ENCODE results near the gene ING3.
A peak's percentile ranks its signal among the peaks of the same experiment; 100 is the strongest.
"Not testable (repeated sequence)": the region's sequence is repeated elsewhere in the genome, so short reads cannot be mapped to it uniquely, and the experiment has no call there.

ING3 gene

DNA sequence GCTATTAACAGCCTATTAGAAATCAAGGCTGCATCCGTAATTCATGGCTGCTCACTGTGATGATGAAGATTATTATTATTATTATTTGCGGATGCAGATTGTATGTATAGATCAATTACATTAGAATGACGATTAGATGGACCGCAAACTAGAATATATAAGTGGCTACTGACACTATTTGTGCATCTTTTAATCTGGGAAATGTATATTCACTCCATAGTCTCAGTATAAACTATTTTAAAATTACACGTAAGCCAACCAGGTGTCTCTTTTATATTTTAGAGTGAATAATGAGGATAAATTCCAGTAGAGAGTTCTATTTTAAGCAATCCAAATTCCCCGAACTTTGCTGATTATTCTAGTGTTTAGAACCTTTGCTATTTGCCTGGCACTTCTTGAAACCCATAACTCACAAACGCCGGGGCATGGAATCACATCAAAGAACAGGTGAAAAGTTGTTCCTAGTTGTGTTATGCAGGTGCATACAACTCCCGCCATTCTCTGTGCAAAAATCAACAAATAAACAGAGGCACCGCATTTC lies 509 bp upstream of the ING3 start:
- DNase-seq (ENCODE audit: low read depth), result no peak

DNA sequence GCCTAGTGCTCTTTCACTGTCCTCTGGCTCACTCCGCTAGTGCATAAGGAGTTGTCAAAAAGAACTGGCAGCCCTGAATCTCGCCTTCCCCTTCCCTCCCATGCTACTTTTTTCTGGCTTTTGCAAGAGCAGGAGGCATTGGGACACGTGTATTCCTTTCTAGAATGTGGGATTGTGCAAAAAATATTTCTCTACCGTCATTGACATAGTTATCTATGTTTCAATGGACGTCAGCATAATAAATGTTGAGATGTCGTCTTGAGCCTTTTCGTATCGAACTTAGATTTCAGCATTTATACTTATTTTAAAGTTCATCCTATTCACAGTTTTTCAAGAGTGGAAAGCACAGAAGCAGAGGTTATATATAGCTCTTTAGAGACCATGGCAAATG lies 727 bp downstream of the ING3 start:
- DNase-seq (ENCODE audit: low read depth), result no peak

DNA sequence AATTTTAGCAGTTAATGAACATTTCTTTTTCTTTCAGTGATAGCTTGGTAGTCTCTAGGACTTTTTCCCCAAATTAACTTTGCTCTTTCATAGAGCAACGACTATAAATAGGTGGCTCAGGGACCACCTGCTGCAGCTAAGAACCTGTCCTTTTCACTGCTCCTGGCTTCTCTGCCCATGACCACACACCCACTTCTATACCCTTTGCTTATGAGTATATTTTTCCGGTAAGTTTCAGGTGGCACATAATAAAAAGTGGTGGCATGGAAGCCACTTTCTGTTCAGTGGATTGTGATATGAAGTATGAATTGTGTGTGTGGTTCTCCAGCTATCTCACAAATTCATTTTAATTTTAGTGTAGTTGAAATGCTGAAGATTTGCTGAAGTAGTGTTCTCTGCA lies 1.2 kb downstream of the ING3 start:
- no peak for DNase-seq (ENCODE audit: low read depth)

DNA sequence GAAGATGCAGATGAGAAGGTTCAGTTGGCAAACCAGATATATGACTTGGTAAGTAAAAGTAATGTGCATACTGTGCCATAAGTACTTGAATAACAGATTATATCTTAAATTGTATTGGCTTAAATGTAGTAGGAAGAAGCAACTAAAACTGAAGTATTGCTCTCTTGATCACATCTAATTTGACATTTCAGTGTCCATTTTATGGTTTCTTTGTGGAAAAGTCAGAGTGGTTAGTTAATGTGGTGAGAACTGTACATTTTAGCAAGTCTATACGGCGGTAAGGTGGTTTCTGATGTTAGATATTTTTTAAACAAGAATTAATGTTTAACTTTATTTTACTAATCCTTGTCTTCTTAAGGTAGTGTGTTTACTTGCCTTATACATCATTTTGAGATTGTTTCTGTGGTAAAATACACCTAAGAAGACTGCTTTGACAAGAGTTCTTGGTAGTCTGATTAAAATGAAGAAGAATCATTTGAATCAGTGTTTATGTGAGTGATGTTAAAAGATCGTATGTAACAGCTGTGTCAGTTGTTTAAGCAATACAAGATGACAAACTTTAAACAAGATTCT lies 5.1 kb downstream of the ING3 start:
- DNase-seq (ENCODE audit: low read depth), result no peak

DNA sequence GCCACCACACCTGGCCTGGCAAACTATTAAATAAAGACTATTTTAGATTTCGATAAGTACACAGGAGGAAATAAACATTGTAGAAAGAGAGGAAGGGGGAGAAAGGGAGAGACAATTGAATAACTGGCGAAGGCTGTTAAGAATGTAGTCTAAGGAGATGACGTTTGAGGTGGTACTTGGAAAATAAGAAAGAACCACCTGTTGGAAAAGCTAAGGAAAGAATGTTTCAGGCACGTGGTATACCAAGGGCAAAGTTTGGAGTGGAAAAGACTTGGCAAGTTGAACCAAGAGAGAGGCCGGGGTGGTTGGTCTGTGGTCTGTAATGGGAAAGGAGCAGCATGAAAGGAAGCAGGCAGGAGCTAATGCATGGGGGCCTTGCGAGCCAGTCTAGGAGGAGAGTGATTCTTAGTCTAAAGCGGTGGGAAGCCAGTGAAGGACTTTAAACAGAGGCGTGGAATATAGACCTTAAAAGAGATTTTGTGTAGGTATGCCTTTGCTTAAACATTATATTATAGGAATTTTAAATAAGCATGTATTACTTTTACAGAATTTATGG lies 9.4 kb downstream of the ING3 start:
- no peak for DNase-seq (ENCODE audit: low read depth)

DNA sequence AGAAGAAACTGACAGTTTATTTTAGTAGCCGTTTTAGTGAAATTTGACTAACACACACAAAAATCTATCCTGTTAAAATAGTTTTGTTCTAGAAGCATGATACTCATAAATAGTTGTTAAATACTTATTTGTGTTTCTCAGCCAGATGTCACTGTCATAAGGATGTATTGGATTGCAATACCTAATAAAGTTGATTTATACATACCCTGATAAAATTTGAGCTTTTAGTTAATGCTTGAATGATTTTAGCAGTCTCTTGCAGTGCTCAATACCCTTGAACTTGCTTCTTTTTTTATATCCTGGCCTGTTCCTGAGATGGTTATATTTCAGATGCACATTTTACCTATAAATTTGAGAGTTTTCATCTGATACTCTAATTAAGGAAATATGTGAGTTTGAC lies 10.1 kb downstream of the ING3 start:
- no peak for DNase-seq (ENCODE audit: low read depth)

DNA sequence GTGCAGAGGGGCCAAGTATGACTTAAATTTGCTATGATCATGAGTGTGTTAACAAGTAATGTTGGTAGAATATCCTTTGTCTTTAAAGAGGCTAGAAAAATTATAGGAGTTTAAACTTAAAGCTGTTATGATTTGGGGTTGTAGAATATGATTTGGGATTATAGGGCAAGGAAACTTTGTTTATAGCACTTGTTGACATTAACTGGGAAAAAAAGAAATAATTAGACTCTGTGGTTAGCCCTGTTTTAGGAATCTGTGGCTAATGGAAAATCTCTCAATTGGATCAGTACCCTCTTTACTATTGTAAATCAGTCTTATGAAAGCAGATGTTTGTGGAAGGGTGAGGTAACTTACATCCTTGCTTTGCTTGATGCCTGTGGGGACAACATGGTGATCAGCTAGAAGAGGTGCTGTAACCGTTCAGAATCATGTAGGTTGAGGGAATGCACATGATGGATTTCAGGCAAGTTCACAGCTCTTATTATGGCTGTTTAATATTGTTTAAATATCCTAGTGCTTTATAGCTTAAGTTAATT lies 11.1 kb downstream of the ING3 start:
- no peak for DNase-seq (ENCODE audit: low read depth)

DNA sequence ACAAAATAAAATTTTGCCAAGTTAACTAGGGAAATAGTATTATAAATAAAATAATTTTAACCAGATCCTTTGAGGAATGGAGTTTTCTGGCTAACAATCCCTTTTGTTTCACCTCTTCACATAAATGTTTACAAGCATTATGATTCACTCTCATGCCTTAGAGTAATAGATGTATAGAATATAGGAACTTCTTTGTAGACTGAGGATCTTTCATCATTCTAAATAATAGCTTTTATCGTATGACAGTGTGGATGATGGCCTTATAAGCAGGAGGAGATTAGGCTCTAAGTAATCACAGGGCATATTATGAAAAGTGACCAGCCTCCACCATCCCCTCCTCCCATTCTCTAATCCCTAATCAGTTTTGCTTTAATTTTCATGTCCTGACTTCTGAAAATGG lies 13.5 kb downstream of the ING3 start:
- no peak for DNase-seq (ENCODE audit: low read depth)

DNA sequence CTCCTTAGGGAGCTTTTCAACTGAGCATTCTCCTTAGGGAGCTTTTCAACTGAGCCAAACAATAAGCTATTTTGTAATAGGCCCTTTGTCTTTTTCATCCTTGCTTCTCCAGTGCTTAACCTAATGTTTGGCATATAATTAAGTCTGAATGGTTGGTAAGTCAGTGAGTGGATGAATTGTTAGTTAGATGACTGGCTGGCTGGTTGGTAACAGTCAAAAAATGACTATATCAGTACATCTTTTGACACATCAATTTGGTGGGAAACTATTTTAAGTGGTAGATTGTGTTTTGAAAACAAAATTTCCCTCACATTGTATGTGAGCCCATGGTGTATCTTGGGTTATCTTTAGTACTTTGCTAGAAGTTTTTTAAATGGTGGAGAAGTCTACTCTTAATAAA lies 16.4 kb downstream of the ING3 start:
- no peak for DNase-seq (ENCODE audit: low read depth)

DNA sequence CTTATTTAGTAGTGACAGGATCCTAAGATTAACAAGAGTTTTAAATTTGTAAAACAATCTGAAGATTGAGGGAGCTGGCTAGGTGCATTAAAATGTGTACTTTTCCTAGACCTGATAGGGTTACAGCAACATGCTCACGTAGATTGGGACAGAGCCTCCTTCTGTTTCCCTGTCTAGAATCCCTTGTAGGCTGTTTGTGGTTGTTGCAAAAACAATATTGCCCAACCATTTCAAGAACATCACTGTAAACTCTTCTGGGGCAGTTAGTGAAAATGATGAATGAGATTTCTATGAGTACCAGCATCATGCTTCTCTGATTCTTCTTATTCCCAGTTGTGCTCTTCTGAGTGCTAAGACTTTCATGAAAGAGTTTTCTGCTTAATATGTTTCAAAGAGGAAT lies 23.3 kb downstream of the ING3 start:
- no peak for DNase-seq (ENCODE audit: low read depth)

DNA sequence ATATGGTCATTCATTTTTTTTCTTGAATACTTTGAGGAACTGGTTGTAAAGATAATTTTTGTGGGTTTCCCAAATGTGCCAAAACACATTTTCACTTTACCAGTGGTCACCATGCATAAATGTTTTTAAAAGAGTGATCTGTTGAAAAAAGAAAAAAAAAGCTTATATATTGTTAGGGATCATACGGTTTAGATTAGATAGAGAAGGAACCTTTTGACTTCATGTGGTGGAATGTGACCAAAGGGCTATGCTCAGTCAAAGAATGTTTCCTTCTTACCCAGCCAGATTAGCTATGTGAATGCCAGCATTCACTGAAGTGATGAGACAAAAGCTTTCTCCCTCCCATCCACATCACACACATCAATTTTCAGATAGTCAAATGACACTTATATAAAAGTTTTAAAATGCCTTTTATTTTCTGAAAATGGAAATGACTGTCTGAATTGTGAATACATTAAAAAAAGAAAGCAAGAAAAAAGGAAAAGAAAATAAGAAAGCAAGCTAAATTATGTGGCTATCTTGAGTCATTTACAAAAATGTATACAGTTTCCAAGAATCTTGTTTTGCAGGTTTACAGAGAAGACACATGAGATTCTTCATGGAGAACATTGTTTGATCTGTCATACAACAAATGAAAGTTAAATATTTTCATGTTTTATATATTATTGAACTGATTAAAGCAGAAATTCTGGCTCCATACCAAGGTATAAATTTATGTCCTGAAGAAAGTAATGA lies 29.4 kb downstream of the ING3 start:
- DNase-seq (ENCODE audit: low read depth), result peak; percentile 73

DNA sequence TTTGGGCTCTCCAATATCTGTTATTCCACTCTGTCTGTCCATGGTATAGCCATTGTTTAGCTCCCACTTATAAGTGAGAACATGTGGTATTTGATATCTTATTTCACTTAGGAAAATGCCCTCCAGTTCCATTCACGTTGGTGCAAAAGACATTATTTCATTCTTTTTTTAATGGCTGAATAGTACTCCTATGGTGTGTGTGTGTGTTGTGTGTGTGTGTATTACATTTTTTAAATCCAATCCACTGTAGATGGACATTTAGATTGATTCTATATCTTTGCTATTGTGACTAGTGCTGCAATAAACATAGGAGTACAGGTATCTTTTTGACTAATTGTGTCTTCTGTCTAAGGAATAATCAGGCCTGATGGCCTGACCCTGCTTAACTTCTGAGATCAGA lies 30.5 kb downstream of the ING3 start:
- no peak for DNase-seq (ENCODE audit: low read depth)

DNA sequence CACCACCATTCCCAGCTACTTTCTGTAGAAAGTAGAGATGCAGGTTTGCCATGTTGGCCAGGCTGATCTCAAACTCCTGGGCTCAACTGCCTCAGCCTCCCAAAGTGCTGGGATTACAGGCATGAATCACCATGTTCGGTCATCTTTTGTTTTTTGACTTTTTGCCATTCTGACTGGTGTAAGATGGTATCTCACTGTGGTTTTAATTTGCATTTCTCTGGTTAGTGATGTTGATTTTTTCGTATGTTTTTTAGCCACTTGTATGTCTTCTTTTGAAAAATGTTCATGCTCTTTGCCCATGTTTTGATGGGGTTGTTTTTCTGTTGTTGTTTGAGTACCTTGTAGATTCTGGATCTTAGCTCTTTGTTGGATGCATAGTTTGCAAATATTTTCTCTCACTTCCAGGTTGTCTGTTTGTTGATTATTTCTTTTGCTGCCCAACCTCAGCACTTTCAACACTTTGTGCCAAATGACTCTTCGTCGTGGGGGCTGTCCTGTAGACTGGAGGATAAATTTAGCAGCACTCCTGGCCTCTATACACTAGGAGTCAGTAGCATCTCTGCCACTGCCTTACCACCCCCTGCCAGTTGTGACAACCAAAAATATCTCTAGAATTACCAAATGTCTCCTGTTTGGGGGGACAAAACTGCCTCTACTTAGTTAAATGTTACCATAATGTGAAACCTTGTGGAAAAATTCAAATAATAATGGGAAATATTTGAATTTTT lies 31.5 kb downstream of the ING3 start:
- peak; percentile 87 for DNase-seq (ENCODE audit: low read depth)

DNA sequence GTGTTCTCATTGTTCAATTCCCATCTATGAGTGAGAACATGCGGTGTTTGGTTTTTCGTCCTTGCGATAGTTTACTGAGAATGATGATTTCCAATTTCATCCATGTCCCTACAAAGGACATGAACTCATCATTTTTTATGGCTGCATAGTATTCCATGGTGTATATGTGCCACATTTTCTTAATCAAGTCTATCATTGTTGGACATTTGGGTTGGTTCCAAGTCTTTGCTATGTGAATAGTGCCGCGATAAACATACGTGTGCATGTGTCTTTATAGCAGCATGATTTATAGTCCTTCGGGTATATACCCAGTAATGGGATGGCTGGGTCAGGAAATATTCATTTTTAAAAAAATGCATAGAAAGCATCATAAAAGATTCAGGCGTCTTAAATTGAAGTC lies 33.0 kb downstream of the ING3 start:
- not testable (repeated sequence) for DNase-seq (ENCODE audit: low read depth)

DNA sequence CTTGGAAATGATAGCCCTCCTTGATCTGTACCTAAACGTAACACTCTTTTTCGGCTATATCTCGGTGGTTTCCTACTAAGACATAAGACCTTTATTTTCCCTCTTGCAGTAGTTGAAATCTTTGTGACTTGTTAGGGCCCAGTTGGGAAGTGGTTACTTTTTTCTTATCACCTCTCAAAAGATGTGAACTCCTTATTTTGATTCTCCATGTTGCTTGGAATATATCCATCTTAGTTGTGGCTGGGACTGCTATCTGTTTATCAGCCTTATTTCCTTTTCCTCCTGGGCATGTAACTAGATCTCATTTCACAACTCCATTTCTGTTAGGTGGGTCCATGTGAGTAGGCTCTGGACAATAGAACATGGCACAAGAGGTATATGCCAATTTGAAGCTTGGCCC lies 33.8 kb downstream of the ING3 start:
- DNase-seq (ENCODE audit: low read depth), result no peak

DNA sequence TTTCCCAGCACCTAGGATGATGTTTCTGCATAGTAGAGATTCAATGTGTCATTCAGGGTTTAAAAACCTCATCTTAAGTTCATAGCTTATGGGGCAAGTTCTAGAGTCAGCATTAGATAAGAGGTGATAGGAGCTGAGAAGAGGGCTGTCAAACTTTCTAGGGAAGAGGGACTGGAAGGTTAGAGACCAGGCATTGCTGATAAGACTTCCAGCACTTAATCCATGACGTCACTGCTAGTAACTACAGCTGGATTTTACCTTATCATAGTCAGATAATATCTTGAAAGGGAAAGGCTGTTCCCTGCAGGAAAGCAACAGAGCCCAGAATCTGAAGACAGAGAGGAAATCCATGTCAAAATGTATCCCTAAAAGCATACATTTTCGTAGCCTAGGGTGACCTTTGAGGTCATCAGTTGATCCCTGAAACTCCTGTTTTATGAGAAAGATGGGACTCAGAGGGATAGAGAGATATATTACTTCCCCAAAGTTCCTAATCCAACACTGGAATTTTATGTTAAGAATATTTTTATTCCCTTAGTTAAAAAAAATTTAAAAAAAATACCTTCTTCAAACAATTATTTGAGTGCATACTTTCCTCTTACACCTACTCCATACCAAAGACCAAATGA lies 34.7 kb downstream of the ING3 start:
- no peak for DNase-seq (ENCODE audit: low read depth)

DNA sequence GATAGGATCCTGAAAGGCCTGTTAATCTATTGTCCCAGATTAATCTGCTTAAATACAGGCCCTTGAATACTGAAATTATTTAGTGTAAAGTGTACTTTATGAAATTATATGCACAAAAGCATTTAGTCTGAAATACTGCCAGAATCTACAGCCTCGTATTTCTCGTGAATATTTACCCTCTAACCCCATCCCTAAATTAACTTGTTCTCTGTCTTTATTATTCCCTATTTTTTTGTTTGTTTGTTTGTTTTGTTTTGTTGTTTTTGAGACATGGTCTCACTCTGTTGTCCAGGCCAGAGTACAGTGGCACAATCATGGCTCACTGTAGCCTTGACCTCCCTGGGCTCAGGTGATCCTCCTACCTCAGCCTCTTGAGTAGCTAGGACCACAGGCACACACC lies 35.3 kb downstream of the ING3 start:
- DNase-seq (ENCODE audit: low read depth), result no peak

DNA sequence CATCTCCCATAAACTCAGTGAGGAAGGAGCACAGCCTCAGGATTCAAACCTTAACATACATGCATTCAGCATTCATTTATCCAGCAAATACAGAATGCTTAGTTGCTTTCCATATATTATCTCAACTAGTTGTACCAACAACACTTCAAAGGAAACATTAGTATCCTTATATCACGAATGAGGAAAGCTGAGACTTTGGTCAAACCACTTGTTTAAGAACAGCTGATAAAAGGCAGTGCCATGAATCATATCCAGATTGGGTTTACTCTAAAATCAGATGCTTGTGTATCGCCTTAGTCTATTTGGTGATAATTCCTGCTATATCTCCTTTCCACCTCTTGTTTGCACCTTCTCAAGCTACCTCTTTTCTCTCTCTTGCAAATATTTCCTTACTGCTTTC lies 36.1 kb downstream of the ING3 start:
- no peak for DNase-seq (ENCODE audit: low read depth)

DNA sequence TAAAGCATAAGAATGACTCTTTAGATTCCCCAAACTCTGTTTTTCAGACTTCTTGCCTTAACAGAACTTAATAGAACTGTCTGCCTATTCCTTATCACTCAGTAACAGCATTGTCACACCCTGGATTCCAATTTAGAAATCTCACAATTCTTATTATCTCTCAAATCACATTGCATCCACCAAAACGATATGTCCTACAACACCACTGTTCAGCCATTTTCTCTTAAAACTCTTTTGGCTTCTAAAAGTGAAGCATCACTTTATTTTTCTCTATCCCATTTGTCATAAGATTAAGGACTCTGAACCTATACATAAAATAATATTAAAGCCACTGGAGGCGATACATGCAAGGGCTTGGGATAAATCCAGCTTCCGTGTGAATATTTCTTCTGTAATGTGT lies 36.7 kb downstream of the ING3 start:
- no peak for DNase-seq (ENCODE audit: low read depth)

DNA sequence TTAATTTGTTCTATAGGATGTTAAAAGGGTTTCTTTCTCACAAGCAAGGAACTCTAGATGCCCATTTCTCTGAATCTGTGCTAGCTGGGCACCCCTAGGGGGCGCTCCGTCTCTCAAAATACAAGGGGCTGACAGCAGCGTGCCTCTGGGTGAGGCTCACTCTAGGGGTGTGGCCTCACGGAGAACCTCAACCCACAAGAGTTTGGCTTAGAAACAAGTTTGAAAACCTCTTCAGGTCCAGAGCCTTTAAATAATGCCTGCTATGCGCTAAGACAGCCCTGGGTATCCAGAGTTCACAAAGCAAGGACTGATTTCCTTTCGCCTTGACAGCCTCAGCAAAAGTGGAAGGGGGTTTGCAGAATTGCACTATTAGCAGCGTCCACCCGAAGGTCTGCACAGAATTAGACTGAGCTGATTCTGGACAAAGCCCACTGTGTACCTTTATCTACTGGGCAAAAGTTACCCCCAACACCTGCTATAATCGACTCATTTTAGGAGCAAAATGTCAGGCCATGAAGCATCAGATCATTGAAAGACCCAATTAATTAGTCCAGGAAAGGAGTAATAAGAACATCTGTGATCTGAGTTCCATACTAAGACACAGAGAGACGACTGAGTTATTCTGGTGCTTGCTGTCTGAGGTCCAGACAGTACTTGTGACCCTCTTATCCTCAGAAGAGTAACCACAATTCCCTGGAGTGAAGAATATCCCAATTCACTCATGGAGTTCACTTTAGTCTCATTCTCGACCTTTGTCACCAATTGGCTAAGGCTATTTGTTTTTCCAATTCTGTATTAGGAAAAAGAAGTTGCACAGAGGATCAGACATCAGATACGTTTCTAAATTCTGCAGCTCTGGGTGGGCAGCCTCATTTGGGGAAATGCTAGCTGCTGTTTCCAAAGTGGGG lies 37.4 kb downstream of the ING3 start:
- DNase-seq (ENCODE audit: low read depth), result peak; percentile 91

DNA sequence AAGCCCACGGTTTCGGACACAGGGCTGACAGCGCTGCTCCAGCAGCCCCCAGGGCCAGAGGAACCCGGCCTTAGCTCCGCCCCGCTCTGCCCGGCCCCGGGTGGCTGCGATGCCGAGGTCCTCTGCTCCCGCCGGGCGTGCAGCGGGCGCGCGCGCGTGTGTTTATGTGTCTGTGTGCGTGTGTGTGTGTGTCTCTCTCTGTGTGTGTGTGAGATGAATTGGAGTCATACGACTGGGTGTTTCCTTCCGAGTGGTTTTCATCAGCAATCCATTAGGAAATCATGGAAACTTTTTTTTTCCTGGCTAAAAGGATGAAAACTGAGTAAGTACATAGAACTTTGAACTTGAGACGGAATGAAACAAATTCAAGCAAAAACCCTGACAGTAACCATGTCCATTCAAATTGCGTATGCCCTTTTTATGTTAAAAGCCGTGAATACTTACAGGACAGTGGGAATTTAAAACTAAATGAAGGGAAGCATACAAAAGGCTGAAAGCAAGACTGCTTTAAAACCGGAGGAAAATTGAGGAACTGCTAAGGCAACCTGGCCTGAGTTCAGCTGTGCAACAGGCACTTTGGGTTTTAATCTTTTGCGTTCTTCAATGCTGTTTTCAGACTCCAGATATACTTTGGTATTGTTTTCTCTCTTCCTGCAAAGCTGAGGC lies 38.1 kb downstream of the ING3 start, which contains the start of gene CPED1:
TSS of gene CPED1 (plus strand) at position 121 of the 666 bp plus-strand sequence. CDS start 911 bp downstream, outside the sequence.
- DNase-seq (ENCODE audit: low read depth), result peak; percentile 78

Measured in EH (cell line).